DLD1 (cell line): ENCODE data around the gene SYT6.

Source experiments
- in situ Hi-C: cut with HindIII; loops from 2 replicates; pipeline ENCODE4 v1.10.0; 2017; ENCODE audit warnings: low sequenced_read_pairs

Gene SYT6

DNA sequence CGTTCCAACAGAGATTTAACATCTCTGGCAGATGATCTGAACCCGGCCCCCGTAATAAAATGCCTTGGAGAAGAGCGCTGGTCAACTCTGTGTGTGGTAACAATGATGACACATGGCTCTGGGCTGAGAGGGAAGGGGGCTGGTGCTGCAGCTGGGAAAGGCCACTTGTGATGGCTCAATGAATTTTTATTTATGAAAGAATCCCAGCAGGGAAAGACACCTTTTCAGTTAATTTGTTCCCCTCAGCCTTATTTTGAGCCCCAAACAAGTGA is 59.4 kb downstream of the SYT6 start:
- in situ Hi-C loops = no loop called here

DNA sequence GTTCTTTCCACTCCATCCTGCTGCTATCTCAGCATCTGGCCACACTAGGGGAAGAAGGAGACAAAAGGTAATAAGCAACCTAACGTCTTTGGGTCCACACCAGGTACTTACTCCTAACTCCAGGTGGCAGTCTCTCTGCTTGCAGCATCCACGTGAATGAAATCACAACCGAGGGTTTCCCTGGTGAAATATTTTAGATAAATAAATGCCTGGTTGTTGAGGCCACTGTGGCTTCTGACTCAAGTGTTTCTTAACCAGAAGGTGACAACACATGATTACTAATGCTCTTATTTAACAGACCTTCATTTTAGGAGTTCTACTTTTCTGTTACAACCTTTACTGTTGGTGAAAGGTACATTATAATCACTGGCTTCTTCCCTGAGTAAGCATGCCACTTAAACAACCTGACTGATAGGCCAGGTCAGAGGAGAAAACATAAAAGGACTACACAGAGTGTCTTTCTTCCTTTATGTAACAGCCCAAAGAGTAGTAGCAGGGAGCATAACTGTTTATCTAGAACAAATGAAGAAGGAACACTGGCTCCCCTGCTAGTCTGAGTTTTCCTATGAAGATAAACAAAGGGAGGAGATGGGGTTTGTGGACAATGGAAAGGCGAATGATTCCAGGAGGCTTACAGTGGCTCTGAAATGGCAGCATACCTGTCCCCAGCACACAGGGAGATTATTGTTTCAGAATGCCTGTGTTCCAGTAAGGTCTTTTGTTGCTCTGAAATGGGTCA is 59.9 kb downstream of the SYT6 start:
- in situ Hi-C loops = no loop called here

DNA sequence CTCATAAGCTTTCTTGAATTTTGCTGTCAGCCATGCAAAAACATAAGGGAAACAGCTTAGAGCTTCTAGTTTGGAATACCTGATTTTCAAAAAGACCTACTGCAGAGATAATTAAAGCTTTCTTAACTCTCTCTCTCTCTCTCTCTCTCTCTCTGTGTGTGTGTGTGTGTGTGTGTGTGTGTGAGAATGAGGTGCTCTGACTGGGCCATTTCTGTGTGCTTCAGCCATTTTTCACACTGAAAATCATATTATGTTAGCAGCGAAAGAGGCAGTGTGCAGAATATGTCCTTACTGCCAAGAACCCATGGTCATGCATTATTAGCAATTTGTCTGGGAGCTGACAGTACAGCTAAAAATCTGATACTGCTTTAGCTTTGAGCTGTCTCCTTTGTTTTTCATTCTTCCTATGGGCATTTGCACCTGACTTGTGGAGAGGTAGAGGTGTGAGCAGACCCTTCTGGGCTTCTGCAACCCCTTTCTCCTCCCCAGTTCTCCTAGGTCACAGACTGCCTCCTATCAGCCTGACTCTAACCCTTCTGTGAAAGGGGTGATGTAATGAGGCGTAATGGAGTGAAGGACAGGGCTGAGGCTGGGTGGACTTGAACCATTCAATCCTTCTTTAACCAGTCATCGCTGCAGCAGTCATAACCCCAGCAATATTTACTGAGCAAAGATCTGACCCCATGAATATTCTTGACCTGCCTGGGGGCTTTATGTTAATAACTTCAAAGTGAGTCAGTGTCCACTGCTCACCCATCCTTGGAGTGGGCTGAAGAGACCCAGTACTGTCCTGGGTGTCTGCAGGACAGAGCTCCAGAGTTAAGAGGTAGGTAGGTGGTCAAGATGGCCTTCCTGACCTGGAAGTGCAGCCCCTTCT is 61.2 kb downstream of the SYT6 start:
- in situ Hi-C loops = no loop called here

DNA sequence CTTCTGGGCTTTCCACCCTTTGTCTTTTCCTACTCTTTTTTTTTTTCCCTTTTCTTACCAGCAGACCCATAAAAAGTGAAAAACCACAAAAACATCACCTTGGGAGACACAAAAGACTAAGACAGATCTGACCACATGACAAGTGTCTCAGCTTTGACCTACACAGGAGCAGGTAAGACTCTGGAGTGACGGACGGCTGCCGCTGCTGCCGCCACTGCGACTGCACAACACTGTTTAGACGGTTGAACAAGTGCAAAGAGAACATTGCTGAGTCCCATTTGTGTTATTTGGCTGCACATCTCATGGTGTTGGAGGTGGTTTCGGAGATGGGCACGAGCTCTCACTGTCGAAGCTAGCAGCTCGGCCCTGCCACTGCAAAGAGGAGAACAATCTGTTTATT is 62.0 kb downstream of the SYT6 start:
- in situ Hi-C loops = no loop called here

DNA sequence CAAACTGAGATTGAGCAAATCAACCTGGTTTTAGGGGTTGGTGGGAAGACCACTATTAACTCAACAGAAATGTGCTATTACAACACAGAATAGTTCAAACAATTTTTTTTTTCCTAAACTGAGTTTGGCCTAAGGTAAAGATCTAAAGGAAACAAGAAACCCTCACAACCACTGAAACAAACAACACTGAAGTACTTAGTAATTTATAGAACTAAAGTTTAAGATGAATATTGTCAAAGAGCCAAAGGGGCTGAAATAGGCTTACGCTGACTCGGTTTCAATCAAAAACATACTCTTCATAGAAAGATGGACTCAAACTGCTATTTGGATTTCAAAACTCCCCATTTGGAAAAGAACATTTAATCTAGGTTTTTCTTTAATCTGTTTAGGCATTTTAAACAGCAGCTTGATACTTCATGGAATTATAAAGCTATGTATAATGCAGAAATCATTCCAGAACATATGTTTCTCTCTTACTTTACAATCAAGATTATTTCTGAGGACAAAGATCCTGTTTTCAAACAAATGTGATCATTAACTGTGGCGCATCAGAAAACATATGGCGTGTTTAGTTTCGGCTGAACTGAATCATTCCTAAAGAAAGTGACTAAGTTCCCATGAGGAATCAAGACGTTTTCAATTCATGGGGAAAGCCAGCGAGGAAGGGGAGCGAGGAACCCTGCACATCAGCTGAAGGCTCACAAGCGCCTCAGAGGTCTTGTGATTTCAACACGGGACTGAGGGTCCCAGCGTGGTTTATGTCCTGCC is 62.7 kb downstream of the SYT6 start:
- in situ Hi-C loops = no loop called here

DNA sequence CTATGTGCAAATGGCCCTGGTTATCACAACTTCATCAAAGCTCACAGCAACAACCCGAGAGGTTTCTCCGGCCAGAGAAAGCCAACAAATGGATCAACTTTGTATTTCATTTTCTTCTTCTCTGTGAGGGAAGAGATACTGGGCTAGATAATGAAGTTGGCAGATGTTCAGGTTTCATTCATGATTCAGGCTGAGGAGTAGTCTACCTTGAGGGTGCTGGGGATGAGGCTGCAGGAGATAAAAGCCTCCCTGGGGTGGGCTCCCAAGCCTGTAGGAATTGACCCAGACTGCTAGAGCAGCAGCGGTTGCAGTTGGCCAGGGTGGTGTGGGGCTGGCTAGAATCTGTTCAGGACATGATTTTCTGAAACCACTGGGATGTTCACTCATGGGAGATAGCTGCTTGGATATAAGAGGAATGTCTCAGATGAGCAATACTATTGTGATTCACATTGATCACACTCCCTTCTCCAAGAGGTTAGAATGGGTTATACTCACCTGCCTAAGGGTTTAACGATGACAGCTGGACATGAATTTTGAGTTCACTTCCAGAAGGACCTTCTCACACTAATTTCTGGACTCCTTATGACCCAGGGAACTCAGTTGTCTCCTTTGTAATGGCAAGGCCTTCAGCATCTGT is 64.0 kb downstream of the SYT6 start:
- in situ Hi-C loops = no loop called here

DNA sequence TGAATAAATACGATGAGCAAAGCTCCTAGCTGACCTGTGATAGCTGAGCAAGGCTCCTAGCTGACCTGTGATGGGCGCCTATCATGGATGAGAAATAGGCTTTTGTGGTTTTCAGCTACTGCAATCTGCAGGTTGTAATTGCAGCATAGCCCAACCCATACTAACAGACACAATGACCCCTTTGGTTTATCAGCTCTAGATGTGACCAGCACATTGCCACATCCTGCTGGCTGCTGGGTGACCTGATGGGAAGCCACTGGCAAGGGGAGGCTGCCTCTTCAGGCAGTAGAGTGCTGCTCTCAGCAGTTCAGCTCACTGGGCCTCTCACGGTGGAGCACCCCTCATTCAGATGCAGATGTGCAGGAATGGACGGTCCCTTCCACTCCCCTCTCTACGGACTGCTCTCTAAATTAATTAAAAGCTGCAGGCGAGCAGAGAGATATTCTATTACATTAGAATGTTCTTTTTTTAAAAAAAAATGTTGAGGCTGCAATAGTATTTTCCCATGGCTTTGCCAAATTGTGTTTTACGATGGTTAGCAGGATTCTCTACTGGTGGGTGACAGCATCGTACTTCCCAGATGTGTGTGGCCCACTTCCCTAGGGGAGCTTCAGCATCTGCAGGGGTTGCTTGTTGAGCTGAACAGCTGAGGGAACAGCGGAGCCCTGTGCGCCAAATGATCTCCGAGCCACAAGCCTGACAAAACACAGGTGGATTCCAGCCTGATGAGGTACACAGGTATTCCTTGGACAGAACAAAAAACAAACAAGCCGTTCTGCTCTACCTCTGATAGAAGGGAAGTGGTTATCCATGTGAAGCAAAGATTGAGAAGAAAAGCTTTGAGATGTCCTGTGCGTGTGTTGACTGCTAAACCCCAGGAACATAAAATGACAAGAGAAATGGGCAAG is 65.0 kb downstream of the SYT6 start:
- in situ Hi-C loops = no loop called here

DNA sequence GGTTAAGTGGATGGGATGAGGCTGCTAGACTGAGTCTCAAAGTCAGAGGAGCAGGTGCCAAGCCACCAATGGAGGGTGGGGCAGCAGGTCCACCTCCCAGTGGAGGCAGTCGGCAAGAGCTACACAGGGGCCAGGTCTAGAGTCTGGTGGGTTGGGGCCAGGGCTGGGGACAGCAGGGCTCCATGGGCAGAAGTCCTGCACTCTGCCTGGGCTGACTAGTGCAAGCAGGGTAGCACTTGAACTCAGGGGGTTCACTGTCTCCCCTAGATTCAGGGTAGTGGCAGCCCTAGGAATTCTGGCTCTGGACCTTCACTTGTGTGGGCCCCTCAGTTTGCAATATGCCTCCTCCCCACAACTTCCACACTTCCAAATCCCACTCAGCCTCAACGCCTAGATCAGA is 66.2 kb downstream of the SYT6 start:
- in situ Hi-C loops = no loop called here

DNA sequence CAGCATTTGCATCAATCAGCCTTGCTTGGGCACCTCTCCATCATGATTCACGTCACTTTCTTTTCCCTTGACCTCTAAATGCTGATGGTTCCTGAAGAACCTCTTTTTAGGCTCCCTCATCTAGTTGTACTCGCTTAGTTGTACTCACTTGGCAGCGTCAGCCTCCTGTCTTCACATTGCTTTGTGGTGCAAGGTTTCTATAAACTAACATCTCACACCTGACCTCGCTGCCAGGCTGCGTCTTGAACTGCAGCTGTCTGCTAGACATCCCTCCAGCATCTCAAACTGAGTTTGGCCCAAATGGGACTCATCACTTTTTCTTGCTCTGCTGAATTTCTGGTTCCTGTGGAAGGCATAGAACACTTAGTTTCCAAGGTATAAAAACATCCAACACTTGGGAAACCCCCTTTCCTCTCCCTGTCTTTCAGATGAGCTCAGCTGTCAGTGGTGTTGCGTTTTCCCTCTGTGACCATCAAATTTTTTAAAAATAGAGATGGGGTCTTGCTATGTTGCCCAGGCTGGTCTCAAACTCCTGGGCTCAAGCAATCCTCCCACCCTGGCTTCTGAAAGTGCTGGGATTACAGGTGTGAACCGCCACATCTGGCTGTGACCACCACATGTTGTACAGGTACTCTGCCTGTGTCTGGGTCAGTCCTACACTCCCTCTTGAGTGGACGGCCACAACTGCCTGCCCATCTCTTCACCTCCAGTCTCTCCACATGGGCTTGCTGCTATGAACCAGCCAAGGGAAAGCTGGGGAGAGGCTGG is 66.9 kb downstream of the SYT6 start:
- in situ Hi-C loops = no loop called here

DNA sequence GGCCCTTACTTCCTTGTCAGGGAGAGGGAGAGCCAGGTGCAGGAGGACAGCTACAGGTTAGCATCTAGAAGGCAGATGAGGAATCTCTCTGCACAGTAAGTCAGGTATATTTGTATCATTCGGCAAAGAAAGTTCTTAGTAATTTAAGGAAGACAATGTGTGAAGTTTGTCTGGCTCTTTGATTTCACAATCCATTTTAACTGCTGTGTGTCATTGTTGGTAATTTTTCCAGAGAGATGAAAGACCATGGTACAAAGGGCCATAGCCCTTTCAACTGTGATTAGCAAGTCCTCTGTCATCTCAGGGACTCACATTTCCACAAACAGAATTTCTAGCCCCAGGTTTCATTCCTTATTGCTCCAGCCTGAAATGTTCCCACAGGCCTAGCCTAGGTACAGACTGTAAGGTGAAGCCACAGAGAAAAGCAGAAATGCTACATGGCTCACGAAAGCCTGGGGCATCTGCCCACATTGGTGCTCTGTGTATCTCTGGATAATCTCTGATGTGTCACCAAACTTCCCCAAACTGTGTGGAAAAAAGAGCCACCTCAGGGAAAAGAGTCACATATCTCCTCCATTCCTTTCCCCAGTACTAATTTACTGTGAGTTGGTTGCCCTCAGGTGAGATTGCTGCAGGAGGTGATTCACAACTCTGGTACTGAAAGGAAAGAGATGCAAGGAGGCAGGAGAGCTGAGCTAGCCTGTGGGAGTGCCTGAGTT is 70.6 kb downstream of the SYT6 start:
- in situ Hi-C loops = no loop called here

DNA sequence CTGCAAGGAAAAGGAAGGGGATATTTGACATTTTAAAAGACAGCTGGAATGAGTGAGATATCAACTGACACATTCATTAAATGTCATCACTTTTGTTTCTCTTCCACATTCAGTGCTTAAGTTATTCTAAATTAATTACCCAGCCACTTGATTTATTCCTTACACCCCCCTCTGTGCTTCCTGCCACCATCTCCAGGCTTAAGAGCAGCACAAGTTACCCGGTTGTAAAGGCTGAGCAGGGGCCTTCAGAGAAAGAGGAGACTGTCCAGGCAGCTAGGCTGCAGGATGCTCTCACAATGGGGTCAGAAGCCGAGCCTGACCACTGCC is 71.4 kb downstream of the SYT6 start:
- in situ Hi-C loops = no loop called here

DNA sequence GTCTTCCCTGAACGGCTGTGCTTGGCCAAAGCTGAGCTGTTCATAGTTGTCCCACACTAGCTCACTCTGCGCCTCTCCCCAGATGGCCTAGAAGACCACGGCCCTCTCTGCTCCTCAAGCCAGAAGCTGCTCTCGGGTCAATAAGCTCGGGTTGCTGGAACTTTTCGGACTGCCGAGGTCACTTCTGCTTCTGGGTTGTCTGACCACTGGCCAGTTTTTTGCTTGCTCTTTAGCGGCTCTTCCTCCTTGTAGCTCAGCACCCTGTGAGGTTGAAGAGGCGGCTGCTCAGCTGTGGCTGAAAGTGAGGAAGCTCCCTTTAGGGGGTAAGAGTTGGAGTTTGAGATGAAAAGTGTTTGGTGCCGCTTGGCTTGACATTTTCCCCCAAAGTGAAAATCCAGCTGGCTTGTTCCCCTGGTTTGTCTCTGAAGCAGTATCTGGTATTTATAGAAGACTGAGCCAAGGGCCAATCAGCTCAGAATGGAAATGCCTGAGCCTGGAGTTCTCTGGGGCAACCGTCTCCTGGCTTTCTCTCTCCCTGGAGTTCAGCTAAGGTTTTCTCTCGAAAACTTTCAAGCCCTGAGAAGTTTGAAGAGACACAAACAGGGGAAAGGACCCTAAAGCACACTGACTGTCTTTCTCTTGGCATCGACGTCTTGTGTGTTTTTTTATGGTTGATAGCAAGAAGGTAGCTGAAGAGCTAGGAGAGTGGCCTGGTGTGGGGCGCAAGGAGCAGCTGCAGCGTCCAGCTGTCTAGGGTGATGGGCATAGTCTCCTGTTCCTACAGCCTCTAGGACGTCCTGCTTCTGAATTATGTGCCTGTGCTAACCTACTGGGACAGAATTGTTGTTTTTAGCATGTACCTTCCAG is 72.0 kb downstream of the SYT6 start:
- in situ Hi-C loops = no loop called here

DNA sequence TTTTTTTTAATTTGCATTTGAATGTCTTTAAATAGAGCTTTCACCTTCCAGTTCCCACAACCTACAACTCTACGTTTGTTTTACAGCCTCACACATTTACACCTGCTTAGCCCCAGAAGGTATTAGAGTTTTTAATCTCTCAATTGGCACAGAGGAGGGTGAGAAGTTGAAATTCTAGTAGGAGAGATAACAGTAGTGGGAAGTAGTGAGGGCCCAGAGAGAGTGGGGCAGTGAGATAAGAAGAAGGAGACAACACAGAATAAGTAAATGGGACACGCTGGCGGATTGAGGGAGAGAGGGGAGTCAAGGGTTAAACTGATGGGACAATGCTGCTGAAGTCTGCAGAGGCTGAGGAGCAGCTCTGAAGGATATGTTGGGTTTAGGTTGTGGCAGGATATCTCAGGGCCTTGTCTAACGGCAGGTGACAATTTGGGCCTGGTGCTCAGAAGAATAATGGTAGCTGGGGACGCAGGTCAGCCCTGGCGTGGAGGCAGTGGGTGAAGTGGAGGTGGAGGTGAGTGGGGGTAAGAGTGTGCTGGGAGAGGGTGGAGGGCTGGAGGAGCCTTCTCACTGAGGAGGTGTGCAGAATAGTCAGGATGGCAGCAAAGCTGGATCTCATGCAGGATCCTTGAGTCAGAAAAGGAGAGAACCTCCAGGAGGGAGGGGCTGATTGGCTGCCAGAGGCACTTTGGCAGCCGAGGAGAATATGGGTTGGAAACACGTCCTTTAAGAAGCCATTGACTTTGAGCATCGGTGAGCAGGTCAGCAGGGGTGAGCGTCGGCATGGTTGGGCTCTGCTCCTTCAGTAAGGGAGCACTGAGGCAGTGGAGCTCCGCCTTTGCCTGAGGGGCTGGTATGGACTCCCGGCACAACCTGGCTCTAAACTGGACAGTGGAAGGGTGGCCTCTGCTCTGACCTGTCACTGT is 72.9 kb downstream of the SYT6 start:
- in situ Hi-C loops = no loop called here

DNA sequence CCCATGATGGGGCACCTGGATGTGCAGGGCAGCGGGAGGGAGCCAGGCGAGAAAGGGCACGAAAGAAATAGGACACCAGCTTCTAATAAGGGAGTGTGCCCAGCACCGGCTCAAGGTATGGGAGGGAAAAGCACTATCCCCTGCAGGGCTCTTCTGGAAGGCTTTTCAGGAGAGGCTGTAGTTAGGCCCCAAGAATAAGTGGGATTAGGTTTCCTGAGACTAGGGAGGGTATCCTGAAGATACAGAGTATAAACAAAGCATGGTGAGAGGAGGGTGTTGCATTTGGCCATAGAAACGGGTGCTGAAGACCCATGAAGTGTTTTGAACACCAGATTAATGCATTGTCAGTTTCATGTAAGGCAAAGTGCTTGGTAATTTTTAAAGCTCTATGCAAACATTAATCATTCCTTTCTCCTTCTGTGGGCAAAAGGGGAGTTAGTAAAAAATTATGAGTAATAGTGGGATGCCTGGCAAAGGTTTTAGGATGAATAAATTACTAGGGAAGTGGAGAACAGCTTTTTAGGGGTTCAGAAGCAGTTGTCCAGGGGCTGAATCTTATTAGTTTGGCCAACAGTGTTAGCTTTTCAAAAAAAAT is 74.0 kb downstream of the SYT6 start:
- in situ Hi-C loops = no loop called here

DNA sequence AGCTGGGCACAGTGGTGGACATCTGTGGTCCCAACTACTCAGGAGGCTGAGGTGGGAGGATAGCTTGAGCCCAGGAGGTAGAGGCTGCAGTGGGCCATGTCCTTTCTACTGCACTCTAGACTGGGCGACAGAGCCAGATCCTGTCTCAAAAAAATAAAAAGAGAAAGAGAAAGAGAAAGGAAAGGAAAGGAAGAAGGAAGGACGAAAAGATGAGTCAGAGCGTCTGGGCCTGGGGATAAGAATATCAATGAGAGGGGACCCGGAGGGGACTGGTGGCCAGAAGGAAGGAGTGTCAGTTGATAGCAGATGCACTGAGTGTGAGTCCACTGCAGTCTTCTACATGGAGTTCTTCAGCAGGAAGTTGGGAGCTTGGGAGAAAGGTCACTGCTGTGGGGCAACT is 75.6 kb downstream of the SYT6 start:
- in situ Hi-C loops = no loop called here

DNA sequence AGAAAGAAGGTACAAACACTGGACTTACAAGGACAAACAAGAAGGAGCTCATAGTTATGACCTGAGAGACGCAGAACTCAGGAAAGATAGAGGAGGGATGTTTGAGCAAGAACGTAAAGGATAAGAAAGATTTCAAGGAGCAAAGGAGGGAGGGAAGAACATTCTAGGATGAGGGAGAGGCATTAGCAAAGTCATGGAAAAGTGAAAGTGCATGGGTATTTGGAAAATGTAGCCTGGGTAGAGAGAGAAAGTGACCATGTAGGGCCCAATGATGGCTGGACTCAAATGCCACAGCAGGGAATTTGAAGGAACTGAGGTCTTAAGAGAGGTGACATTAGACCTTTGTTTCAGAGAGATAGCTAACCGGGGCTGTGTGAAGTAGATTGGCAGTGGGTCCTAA is 76.5 kb downstream of the SYT6 start:
- in situ Hi-C loops = no loop called here

DNA sequence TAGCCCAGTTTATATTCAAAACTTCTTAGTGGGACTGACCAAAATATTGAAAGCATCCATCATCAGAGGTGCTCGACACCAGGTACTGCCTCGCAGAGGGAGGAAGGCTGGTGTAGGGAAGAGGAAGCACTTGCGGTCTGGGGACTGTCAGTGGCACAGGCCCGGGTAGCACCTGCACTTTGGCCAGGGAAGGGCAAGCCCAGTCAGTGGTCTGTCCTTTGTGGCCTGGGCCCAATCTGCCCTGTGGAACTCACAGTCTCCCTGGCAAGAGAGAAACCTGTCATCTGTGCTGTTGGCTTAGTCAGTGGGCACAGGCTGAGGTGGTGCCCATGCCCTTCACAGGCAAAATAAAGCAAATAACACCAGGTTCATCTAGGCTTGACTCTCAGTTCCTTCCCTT is 77.4 kb downstream of the SYT6 start:
- in situ Hi-C loops = no loop called here
